ENCODE data around the gene UPF1.
A peak's percentile ranks its signal among the peaks of the same experiment; 100 is the strongest.

Gene UPF1

GRCh38 chr19:18831524-18832305 is at the start of gene UPF1:
UPF1 (plus strand) TSS chr19:18831959; CDS start chr19:18832210, 251 bp downstream.
- peak; percentile 89 to 98 for DNase-seq (ENCODE audit: low read depth in 2 of 2)

GRCh38 chr19:18782559-18783225 is 49.1 kb upstream of the UPF1 start:
- no peak for DNase-seq (ENCODE audit: low read depth in 2 of 2)

GRCh38 chr19:18783958-18784785 is 47.6 kb upstream of the UPF1 start:
- no peak for DNase-seq (ENCODE audit: low read depth in 2 of 2)

GRCh38 chr19:18784786-18785120 is 47.0 kb upstream of the UPF1 start:
- DNase-seq (ENCODE audit: low read depth in 2 of 2), result no peak

- DNase-seq (ENCODE audit: low read depth in 2 of 2), result peak; percentile 29 to 45
These were observed 46.3 kb upstream of the UPF1 start for GRCh38 chr19:18785179-18786124.

GRCh38 chr19:18788529-18789421 is 43.0 kb upstream of the UPF1 start:
- no peak for DNase-seq (ENCODE audit: low read depth in 2 of 2)

GRCh38 chr19:18789422-18789869 is 42.3 kb upstream of the UPF1 start:
- no peak for DNase-seq (ENCODE audit: low read depth in 2 of 2)

GRCh38 chr19:18789883-18790565 is 41.7 kb upstream of the UPF1 start:
- no peak for DNase-seq (ENCODE audit: low read depth in 2 of 2)

- DNase-seq (ENCODE audit: low read depth in 2 of 2), result no peak
These were observed 41.0 kb upstream of the UPF1 start, which contains the start of gene COMP for GRCh38 chr19:18790566-18791314. COMP (minus strand) TSS chr19:18791305; CDS start chr19:18791269, 36 bp downstream.

GRCh38 chr19:18791315-18791678 is 40.5 kb upstream of the UPF1 start:
- no peak for DNase-seq (ENCODE audit: low read depth in 2 of 2)

- no peak for DNase-seq (ENCODE audit: low read depth in 2 of 2)
These were observed 39.1 kb upstream of the UPF1 start for GRCh38 chr19:18792661-18793060.

- no peak for DNase-seq (ENCODE audit: low read depth in 2 of 2)
These were observed 38.4 kb upstream of the UPF1 start for GRCh38 chr19:18793144-18794028.

- DNase-seq (ENCODE audit: low read depth in 2 of 2), result no peak
These were observed 37.8 kb upstream of the UPF1 start for GRCh38 chr19:18794029-18794313.

GRCh38 chr19:18794692-18795091 is 37.1 kb upstream of the UPF1 start:
- DNase-seq (ENCODE audit: low read depth in 2 of 2), result no peak

- no peak for DNase-seq (ENCODE audit: low read depth in 2 of 2)
These were observed 36.2 kb upstream of the UPF1 start for GRCh38 chr19:18795540-18795939.

GRCh38 chr19:18796239-18796638 is 35.5 kb upstream of the UPF1 start:
- DNase-seq (ENCODE audit: low read depth in 2 of 2), result no peak

GRCh38 chr19:18798384-18799352 is 33.1 kb upstream of the UPF1 start:
- no peak for DNase-seq (ENCODE audit: low read depth in 2 of 2)

Data from stimulated activated CD8-positive, alpha-beta memory T cell treated with anti-CD3 and anti-CD28 coated beads, Interleukin-7, amount 100 ng/mL, for 4 hours (primary cell).